MCF 10A (cell line): ENCODE measurements around the gene PID1. TPM values are rescaled to one million over a fixed set of nuclear protein-coding genes. Genes with fewer than 3 reads are reported as not detected.

Source experiments
- BruUV-seq: library from RNA; stranded (reverse); fragments of 400-500 nt; replicated peaks from 2 replicates; lab custom pipeline; 2021; lab: Mats Ljungman, UMichigan
- CTCF ChIA-PET: fragments of 300-600 bp; sonication (Branson Sonifier 250); formaldehyde crosslinking; extraction: SDS; loops from one replicate; lab custom pipeline; 2021; ENCODE audit warnings: antibody characterized with exemption, inconsistent platforms; lab: Yijun Ruan, JAX
- POLR2A ChIA-PET: fragments of 300-600, 350-650 bp; sonication (Branson Sonifier 250); formaldehyde crosslinking; extraction: SDS; loops from one replicate; lab custom pipeline; 2020; ENCODE audit warnings: antibody characterized with exemption, inconsistent platforms; lab: Yijun Ruan, JAX
- DNase-seq: peaks from one replicate; pipeline ENCODE4 v3.0.0-alpha.2; 2018; ENCODE audit not compliant: unreplicated experiment
- H3K27ac Mint-ChIP-seq: one replicate; pipeline ENCODE4 v1.8.0; 2022; ENCODE audit warnings: mild to moderate bottlenecking, low read depth, mixed read lengths; ENCODE audit not compliant: unreplicated experiment
- H3K27me3 Mint-ChIP-seq: one replicate; pipeline ENCODE4 v1.8.0; 2022; ENCODE audit warnings: mixed read lengths; ENCODE audit not compliant: insufficient read depth, unreplicated experiment
- H3K36me3 Mint-ChIP-seq: one replicate; pipeline ENCODE4 v1.8.0; 2022; ENCODE audit warnings: mild to moderate bottlenecking, moderate library complexity, mixed read lengths; ENCODE audit not compliant: insufficient read depth, unreplicated experiment
- H3K4me1 Mint-ChIP-seq: one replicate; pipeline ENCODE4 v1.8.0; 2022; ENCODE audit warnings: mixed read lengths; ENCODE audit not compliant: insufficient read depth, unreplicated experiment
- H3K4me3 Mint-ChIP-seq: one replicate; pipeline ENCODE4 v1.8.0; 2022; ENCODE audit warnings: mild to moderate bottlenecking, moderate library complexity, mixed read lengths; ENCODE audit not compliant: unreplicated experiment
- H3K9me3 Mint-ChIP-seq: one replicate; pipeline ENCODE4 v1.8.0; 2022; ENCODE audit warnings: mixed read lengths; ENCODE audit not compliant: unreplicated experiment
- CTCF ChIP-seq: fragments of 200-600 bp; IDR thresholded peaks from one replicate; pipeline ENCODE4 v1.8.0; 2022; ENCODE audit warnings: antibody characterized with exemption, mild to moderate bottlenecking; ENCODE audit not compliant: unreplicated experiment
- intact Hi-C: fragments of 100-400 bp; cut with micrococcal nuclease; formaldehyde crosslinking; loops from 2 replicates; pipeline ENCODE4 v1.14.1; 2022
- total RNA-seq: library from RNA; stranded (reverse); gene quantifications from 2 replicates; pipeline ENCODE4 v1.2.3, GENCODE V29; 2022

Gene PID1
- total RNA-seq, 1 experiment from 2014 or later = 211 TPM

- POLR2A ChIA-PET = no interaction called here
- no peaks in the 10 kb centered on the region for H3K27me3 Mint-ChIP-seq
- DNase-seq = no peak
- TF ChIP-seq CTCF = no peak
- no peak overlapping the region for H3K27ac Mint-ChIP-seq
- peaks cover 35% of the 10 kb centered on the region for H3K36me3 Mint-ChIP-seq
- H3K9me3 Mint-ChIP-seq = peaks cover 18% of the 10 kb centered on the region
- H3K4me1 Mint-ChIP-seq = no peaks in the 10 kb centered on the region
- no peak overlapping the region for H3K4me3 Mint-ChIP-seq
- no TSS peak for BruUV-seq
- CTCF ChIA-PET = no interaction called here
- intact Hi-C loops = no loop called here
Observed at GRCh38 chr2:229071292-229071976, 199.7 kb downstream of the PID1 start.

GRCh38 chr2:229066121-229066715, 204.9 kb downstream of the PID1 start:
- no peak for TF ChIP-seq CTCF

GRCh38 chr2:229064749-229065148, 206.3 kb downstream of the PID1 start:
- H3K27me3 Mint-ChIP-seq = no peaks in the 10 kb centered on the region
- ChIA-PET CTCF (interaction anchor here (0.6 kb wide), 1 partner anchor 522 kb away, joined by 4 read pairs; no protein-coding TSS in a partner anchor), POLR2A (interaction anchor here (0.6 kb wide), 1 partner anchor 1185 kb away, joined by 3 read pairs; no protein-coding TSS in a partner anchor)
- no peak for TF ChIP-seq CTCF
- no TSS peak for BruUV-seq
- H3K9me3 Mint-ChIP-seq = peaks cover 16% of the 10 kb centered on the region
- peaks cover 6% of the 10 kb centered on the region for H3K4me1 Mint-ChIP-seq
- H3K4me3 Mint-ChIP-seq = no peak overlapping the region
- DNase-seq = no peak
- intact Hi-C loops = no loop called here
- no peak overlapping the region for H3K27ac Mint-ChIP-seq
- peaks cover 13% of the 10 kb centered on the region for H3K36me3 Mint-ChIP-seq

More at GRCh38 chr2:229066121-229066715, 204.9 kb downstream of the PID1 start:
- Mint-ChIP-seq H3K27me3 (no peaks in the 10 kb centered on the region), H3K9me3 (peaks cover 16% of the 10 kb centered on the region), H3K27ac (no peak overlapping the region), H3K4me3 (no peak overlapping the region), H3K4me1 (no peaks in the 10 kb centered on the region), H3K36me3 (peaks cover 18% of the 10 kb centered on the region)
- POLR2A ChIA-PET = no interaction called here
- DNase-seq = no peak
- CTCF ChIA-PET = no interaction called here
- intact Hi-C loops = no loop called here
- no TSS peak for BruUV-seq

- BruUV-seq = no TSS peak
- Mint-ChIP-seq H3K4me3 (no peak overlapping the region), H3K4me1 (peaks cover 9% of the 10 kb centered on the region), H3K27ac (no peak overlapping the region), H3K36me3 (no peaks in the 10 kb centered on the region), H3K9me3 (peaks cover 8% of the 10 kb centered on the region), H3K27me3 (no peaks in the 10 kb centered on the region)
- no peak for TF ChIP-seq CTCF
- CTCF ChIA-PET = no interaction called here
- intact Hi-C loops = no loop called here
- no peak for DNase-seq
- POLR2A ChIA-PET = interaction anchor here (1.8 kb wide), 1 partner anchor 18 kb away, joined by 5 read pairs; no protein-coding TSS in a partner anchor
Observed at GRCh38 chr2:229060147-229060546, 210.9 kb downstream of the PID1 start.
